Measurements from ENCODE around the gene PALMD.

The PALMD gene

GRCh38 chr1:99643021-99643779, 2.7 kb upstream of the PALMD start:
- Histone ChIP-seq H3K4me3 (replicated peaks; ENCODE audit: insufficient read depth, low read length) (no peak overlapping the region), H3K27me3 (ENCODE audit: insufficient read depth, poor library complexity, severe bottlenecking) (no peaks in the 10 kb centered on the region), H3K27ac (replicated peaks) (no peak overlapping the region)
- no peak for DNase-seq (ENCODE audit: low read depth in 1 of 2, low spot score in 1 of 2)
- TF ChIP-seq POLR2AphosphoS5 (IDR thresholded peaks at IDR 0.05; ENCODE audit: low read depth) (no peak), SPI1 (IDR thresholded peaks at IDR 0.05; ENCODE audit: borderline replicate concordance, low read depth) (no peak), GABPA (IDR thresholded peaks at IDR 0.05; ENCODE audit: low read depth) (no peak), REST (IDR thresholded peaks at IDR 0.05; ENCODE audit: insufficient replicate concordance, low read depth) (no peak), CTCF (IDR thresholded peaks at IDR 0.05; ENCODE audit: insufficient read depth, low read length) (no peak)

- TF ChIP-seq CTCF (IDR thresholded peaks at IDR 0.05; ENCODE audit: insufficient read depth, low read length) (no peak), SPI1 (IDR thresholded peaks at IDR 0.05; ENCODE audit: borderline replicate concordance, low read depth) (no peak), GABPA (IDR thresholded peaks at IDR 0.05; ENCODE audit: low read depth) (no peak), POLR2AphosphoS5 (IDR thresholded peaks at IDR 0.05; ENCODE audit: low read depth) (no peak), REST (IDR thresholded peaks at IDR 0.05; ENCODE audit: insufficient replicate concordance, low read depth) (no peak)
- H3K27ac ChIP-seq (replicated peaks) = no peak overlapping the region
- no peak for DNase-seq (ENCODE audit: low read depth in 1 of 2, low spot score in 1 of 2)
Measured at GRCh38 chr1:99644279-99645004, 1.5 kb upstream of the PALMD start.

GRCh38 chr1:99645203-99645602, 710 bp upstream of the PALMD start:
- Histone ChIP-seq H3K27me3 (ENCODE audit: insufficient read depth, poor library complexity, severe bottlenecking) (no peaks in the 10 kb centered on the region), H3K27ac (replicated peaks) (no peak overlapping the region), H3K4me3 (replicated peaks; ENCODE audit: insufficient read depth, low read length) (no peak overlapping the region)
- no peak for TF ChIP-seq REST (IDR thresholded peaks at IDR 0.05; ENCODE audit: insufficient replicate concordance, low read depth)
- no peak for TF ChIP-seq GABPA (IDR thresholded peaks at IDR 0.05; ENCODE audit: low read depth)
- no peak for TF ChIP-seq POLR2AphosphoS5 (IDR thresholded peaks at IDR 0.05; ENCODE audit: low read depth)
- TF ChIP-seq CTCF (IDR thresholded peaks at IDR 0.05; ENCODE audit: insufficient read depth, low read length) = no peak
- no peak for TF ChIP-seq SPI1 (IDR thresholded peaks at IDR 0.05; ENCODE audit: borderline replicate concordance, low read depth)
- no peak for DNase-seq (ENCODE audit: low read depth in 1 of 2, low spot score in 1 of 2)

More at GRCh38 chr1:99644279-99645004, 1.5 kb upstream of the PALMD start:
- no peaks in the 10 kb centered on the region for H3K27me3 ChIP-seq (ENCODE audit: insufficient read depth, poor library complexity, severe bottlenecking)
- no peak overlapping the region for H3K4me3 ChIP-seq (replicated peaks; ENCODE audit: insufficient read depth, low read length)
